HG02759 (cell line): ENCODE results near the gene R3HDM4.

Experiments used
- ATAC-seq: cut with Tn5 transposase; IDR thresholded peaks from one replicate; pipeline ENCODE4 v1.9.1; 2021; ENCODE audit warnings: mild to moderate bottlenecking, moderate library complexity; ENCODE audit not compliant: unreplicated experiment

Gene R3HDM4

DNA sequence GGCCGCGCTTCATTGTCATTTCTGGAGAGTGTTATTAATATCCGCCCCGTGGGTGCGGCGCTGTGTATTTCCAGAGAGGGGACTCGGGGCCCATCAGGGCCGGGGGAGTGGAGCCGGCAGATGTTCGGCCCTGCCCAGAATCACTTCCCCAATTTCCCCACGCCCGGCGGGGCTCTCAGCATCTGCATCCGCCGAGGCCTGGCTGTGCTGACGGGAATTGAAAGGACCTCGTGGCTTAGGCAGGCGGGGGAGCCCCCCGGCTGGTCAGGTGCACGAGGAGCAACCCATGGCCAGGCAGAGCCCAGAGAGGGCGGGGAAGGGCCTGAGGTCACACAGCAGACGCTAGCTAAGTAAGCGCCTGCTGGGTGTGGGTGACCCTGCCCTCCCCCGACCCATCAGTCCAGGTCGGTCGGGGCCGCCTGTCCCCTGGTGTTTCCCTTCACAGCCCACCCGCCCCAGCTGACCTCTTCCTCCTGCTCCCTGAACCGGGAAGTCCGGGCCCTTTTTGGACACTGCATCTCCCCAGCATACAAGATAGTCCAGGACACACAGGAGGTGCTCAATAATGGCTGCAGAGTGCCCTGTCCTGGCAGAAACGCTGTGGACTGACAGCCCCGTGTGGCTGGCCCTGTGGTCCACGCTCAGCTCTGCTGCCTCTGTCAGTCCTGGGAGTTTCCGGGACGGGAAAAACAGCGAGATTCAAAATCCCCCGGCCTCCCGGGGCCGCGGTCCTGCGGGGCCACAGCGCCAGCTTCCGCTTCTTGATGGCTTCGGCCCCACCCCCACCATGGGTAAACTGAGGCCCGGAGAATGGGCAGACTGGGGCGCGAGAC, 34.9 kb upstream of the R3HDM4 start:
- peak; percentile 70 for ATAC-seq

- peak; percentile 19 for ATAC-seq
Measured at GRCh38 chr19:947090-947706, 34.2 kb upstream of the R3HDM4 start.

DNA sequence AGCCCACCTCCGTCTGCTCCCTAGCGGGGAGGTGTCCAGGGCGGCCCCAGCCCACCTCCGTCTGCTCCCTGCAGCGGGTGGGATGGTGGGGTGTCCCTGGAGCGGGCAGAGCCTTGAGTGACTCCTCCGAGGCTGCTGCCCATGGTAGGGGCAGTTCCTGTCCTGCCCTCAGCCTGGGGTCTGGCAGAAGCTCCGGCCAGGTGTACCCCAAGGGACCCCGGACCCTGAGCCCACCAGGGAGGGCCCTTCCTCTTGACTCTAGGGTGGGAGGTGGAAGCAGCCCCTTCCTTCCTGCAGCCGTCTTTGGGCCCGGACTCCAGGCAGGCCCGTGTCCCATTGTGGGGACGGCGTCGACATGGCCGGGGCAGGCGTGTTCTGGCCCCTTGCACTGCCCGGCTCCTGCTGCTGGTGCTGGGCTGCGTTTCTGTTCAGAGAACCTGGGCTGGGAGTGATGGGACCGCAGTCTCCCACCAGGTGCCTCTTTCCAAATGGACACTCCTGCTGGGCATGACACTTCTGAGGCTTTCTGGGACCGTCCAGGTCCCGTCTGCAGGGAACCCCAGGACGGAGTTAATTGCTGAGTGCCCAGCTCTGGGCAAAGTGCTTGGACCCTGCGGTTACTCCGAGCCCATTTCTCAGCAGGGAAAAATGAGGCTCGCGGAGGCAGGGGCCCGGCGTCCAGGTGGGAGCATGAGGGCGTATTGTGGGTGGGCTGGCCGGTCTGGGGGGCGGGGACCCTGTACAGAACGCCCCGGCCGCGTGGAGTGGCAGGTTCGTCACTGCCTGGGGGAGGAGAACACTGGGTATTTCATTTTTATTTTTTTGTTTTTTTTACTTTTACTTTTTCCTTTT, 32.6 kb upstream of the R3HDM4 start:
- ATAC-seq = no peak

DNA sequence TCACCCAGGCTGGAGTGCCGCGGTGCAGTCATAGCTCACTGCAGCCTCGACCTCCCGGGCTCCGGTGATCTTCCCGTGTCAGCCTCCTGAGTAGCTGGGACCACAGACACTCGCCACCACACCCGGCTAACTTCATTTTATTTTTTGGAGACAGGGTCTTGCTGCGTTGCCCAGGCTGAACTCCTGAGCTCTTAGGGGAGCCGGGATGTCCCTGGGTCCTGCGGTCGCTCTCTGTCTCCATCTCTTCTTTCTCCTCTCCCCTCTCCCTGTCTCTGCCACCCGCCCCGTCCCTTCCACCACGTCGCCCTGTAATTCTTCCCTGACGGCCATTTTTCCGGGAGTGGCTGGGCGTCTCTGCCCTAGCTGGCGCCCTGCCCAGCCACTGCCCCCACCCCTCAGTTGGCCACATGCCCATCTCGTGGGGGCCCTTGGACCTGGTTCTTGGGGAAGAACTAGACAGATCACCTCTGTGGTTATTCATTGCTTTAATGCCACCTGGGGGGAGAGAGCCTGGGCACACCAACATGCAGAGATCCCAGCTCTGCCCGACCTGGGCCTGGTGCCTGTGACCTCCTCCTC, 31.7 kb upstream of the R3HDM4 start:
- no peak for ATAC-seq

DNA sequence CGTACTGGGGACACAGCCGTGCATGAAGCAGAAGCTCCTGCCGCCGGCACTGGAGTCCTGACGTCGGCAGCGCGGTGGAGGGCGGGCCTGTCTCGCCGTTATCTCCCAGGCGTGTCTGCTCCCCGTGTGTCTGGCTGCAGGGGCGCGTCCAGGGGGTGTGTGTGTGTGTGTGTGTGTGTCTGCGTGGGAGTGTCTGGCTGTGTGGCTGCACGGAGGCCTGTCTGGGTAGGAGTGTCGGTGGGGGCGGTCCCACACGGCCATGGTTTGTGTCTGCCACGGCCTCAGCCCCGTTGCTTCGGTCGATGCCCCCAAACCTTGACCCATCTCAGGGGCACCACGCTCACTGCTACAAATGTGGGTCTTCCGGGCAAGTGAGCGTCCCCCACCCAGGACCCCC, 31.1 kb upstream of the R3HDM4 start:
- ATAC-seq = no peak

- ATAC-seq = no peak
Measured at GRCh38 chr19:943551-944170, 30.6 kb upstream of the R3HDM4 start.

- no peak for ATAC-seq
Measured at GRCh38 chr19:942133-942645, 29.2 kb upstream of the R3HDM4 start.

- ATAC-seq = no peak
Measured at GRCh38 chr19:941292-942132, 28.5 kb upstream of the R3HDM4 start.

DNA sequence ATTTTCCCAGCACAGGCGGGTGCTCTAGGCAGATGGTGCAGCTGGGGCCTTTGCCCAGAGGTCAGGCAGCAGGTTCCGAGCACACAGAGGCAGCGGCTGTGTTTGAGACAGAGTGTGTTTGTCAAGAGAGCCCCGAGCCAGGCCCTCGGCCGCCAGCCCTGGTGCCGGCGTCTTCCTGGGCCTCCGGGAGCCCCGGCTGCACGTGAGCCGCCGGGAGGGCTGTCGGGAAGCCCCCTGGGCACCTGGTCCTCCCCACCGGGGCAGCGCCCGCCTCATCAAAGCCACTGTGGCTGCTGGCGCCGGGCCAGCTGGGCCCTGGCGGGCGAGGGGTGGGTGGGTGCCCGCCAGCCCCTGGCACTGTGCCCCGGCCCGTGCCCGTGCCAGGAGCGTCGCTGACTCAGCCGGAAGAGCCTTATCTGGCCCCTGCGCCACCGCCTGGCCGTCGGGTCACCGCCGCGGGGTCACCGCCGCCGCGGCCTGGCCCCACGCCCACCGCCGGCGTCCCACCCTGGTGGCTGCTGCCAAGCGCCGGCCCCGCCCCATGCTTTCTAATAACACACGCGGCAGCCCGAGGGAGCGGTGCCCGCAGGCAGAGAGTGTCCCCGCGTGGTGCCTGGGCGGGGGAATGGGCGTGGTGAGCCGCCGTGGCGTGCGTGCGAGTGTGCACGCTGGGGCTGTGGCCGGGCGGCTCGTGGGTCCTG, 27.7 kb upstream of the R3HDM4 start:
- peak; percentile 56 for ATAC-seq

DNA sequence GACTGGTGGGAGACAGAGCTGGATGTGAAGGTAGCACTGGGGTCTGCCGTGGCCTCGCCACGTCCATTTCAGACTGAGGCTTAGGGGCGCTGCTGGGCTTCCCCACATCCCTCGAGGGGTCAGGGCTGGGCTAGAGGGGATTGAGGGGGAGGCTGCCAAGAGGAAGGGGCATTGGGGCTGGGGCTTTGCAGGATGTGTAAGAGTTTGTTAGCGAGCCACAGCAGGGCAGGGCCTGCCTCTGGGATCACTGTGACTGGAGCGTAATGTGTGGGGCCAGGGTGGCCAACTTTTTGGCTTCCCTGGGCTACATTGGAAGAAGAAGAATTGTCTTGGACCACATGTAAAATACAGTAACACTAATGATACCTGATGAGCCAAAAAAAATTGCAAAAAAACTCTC, 26.9 kb upstream of the R3HDM4 start:
- ATAC-seq = no peak

- no peak for ATAC-seq
Measured at GRCh38 chr19:939439-939838, 26.4 kb upstream of the R3HDM4 start.

- ATAC-seq = no peak
Measured at GRCh38 chr19:938233-938923, 25.4 kb upstream of the R3HDM4 start.

- no peak for ATAC-seq
Measured at GRCh38 chr19:937259-937694, 24.3 kb upstream of the R3HDM4 start.

GRCh38 chr19:936175-936546, 23.1 kb upstream of the R3HDM4 start:
- no peak for ATAC-seq

GRCh38 chr19:934865-935479, 22.0 kb upstream of the R3HDM4 start:
- ATAC-seq = no peak

DNA sequence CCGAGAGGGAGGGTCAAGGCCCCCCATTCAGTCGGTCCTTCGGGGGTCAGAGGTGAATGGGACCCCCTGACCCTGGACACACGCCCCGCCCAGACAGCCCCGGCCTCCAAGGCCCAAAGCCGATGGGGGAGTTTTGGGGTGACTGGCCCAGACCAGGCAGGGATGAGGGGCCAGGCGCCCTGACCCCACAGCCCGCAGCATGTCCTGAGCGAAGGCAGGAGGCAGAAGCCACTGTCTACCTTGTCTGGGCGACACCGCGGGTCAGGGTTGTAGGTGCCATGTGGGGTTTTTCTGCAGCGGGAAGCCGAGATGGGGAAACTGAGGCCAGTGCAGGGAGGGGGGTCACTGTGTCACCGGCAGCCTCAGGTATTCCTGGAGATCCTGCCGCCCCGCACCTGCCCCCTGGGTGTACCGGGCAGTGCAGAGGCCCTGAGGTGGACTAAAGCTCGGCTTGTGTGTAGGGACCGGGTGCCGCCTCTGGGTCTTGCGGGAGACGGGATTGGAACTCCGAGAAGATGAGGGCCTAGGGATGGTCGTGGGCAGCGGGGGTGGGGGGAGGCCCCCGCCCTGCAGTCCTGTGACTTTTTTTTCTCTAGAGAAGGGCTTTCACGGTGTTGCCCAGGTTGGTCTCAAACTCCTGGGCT, 21.3 kb upstream of the R3HDM4 start:
- ATAC-seq = no peak

DNA sequence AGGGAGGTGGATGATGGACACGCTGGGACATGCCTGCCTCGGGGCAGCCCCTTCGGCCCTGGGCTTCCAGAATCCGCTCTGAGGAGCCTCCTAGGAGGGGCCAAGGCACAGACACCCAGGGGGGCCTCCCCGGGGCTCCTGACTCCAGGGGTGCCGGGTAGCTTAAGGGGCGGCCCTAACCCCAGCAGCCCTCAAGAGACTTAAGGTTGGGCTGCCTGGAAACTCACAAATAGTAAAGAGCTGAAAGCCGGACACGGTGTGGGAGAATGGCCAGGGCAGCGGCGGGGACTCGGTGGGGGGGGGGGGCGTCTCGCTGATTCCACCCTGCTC, 20.5 kb upstream of the R3HDM4 start:
- ATAC-seq = no peak
